GM13977 (cell line): ENCODE results near the gene AFF1.
"Not testable (repeated sequence)": the region's sequence is repeated elsewhere in the genome, so short reads cannot be mapped to it uniquely, and the experiment has no call there.

ENCODE experiments used
- DNase-seq: peaks from one replicate; pipeline ENCODE4 v3.0.0; 2012; ENCODE audit warnings: low spot score
- CTCF ChIP-seq: IDR thresholded peaks from 2 replicates; pipeline ENCODE4 v1.5.1; 2012; ENCODE audit warnings: mild to moderate bottlenecking, control low read depth; ENCODE audit not compliant: insufficient read depth; ENCODE audit errors: extremely low read depth, missing control alignments
- in situ Hi-C: fragments of 300-500 bp; cut with MboI; formaldehyde crosslinking; loops from one replicate; pipeline ENCODE4 v1.12.0; 2022; ENCODE audit warnings: low sequenced_read_pairs, low pct_unique_long_range_greater_than_20kb, mixed read lengths, inconsistent platforms; ENCODE audit not compliant: unreplicated experiment

Gene AFF1

GRCh38 chr4:86977621-86978184 is 42.9 kb downstream of the AFF1 start:
- no peak for TF ChIP-seq CTCF
- in situ Hi-C loops = no loop called here
- DNase-seq = peak; percentile 49

GRCh38 chr4:86978709-86979108 is 43.9 kb downstream of the AFF1 start:
- in situ Hi-C loops = no loop called here
- no peak for TF ChIP-seq CTCF
- no peak for DNase-seq

- no peak for DNase-seq
- in situ Hi-C loops = no loop called here
Observed at GRCh38 chr4:86980230-86980629, 45.4 kb downstream of the AFF1 start.

GRCh38 chr4:86981789-86982188 is 47.0 kb downstream of the AFF1 start:
- in situ Hi-C loops = no loop called here
- no peak for DNase-seq
- TF ChIP-seq CTCF = no peak

More at GRCh38 chr4:86980230-86980629, 45.4 kb downstream of the AFF1 start:
- TF ChIP-seq CTCF = no peak

GRCh38 chr4:86985852-86986251 is 51.0 kb downstream of the AFF1 start:
- in situ Hi-C loops, DNase-seq: not testable (repeated sequence)

- DNase-seq, in situ Hi-C loops: not testable (repeated sequence)
Observed at GRCh38 chr4:86989658-86990057, 54.8 kb downstream of the AFF1 start.

- DNase-seq = no peak
- TF ChIP-seq CTCF = no peak
- in situ Hi-C loops = no loop called here
Observed at GRCh38 chr4:86990510-86990909, 55.7 kb downstream of the AFF1 start.

- DNase-seq = no peak
- in situ Hi-C loops = no loop called here
- no peak for TF ChIP-seq CTCF
Observed at GRCh38 chr4:86991994-86992393, 57.2 kb downstream of the AFF1 start.
